SU-DHL-6 (cell line): Measurements from ENCODE around the gene LPAR1.

Source experiments
- CTCF ChIP-seq: fragments of 200-600 bp; sonication (generic); IDR thresholded peaks from one replicate; pipeline ENCODE4 v1.5.1; 2017; ENCODE audit warnings: antibody characterized with exemption, mild to moderate bottlenecking, low read length, moderate library complexity; ENCODE audit not compliant: insufficient read depth, poor library complexity, severe bottlenecking
- EZH2phosphoT487 ChIP-seq: fragments of 200-600 bp; sonication (generic), shearing (Covaris generic); conservative IDR thresholded peaks from 2 replicates; pipeline ENCODE4 v1.6.1; 2018; ENCODE audit warnings: mild to moderate bottlenecking, antibody characterized with exemption, low read length, moderate library complexity, mixed read lengths

- TF ChIP-seq CTCF = no peak
- TF ChIP-seq EZH2phosphoT487 = no peak
Measured at GRCh38 chr9:110900917-110901316, 137.4 kb downstream of the LPAR1 start.
